C4-2B (cell line): ENCODE results near the gene PIP4P1.

Source experiments
- ZFX ChIP-seq: fragments of 450-650 bp; IDR thresholded peaks from 2 replicates; pipeline ENCODE4 v1.6.1; 2017
- TF ChIP-seq, protein P1 (sequence below): fragments of 450-650 bp; conservative IDR thresholded peaks from 2 replicates; pipeline ENCODE4 v1.5.1; 2017; ENCODE audit warnings: mild to moderate bottlenecking

DNA sequence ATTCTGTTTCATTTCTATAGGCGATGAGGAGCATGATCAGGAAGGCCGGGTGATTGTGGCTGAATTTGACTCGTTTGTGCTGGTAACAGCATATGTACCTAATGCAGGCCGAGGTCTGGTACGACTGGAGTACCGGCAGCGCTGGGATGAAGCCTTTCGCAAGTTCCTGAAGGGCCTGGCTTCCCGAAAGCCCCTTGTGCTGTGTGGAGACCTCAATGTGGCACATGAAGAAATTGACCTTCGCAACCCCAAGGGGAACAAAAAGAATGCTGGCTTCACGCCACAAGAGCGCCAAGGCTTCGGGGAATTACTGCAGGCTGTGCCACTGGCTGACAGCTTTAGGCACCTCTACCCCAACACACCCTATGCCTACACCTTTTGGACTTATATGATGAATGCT, 4.3 kb downstream of the PIP4P1 start:
- TF ChIP-seq, protein P1, sequence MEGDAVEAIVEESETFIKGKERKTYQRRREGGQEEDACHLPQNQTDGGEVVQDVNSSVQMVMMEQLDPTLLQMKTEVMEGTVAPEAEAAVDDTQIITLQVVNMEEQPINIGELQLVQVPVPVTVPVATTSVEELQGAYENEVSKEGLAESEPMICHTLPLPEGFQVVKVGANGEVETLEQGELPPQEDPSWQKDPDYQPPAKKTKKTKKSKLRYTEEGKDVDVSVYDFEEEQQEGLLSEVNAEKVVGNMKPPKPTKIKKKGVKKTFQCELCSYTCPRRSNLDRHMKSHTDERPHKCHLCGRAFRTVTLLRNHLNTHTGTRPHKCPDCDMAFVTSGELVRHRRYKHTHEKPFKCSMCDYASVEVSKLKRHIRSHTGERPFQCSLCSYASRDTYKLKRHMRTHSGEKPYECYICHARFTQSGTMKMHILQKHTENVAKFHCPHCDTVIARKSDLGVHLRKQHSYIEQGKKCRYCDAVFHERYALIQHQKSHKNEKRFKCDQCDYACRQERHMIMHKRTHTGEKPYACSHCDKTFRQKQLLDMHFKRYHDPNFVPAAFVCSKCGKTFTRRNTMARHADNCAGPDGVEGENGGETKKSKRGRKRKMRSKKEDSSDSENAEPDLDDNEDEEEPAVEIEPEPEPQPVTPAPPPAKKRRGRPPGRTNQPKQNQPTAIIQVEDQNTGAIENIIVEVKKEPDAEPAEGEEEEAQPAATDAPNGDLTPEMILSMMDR, result no peak
- TF ChIP-seq ZFX, result no peak
